AG04449 (cell line): ENCODE measurements around the gene COLGALT1.
"Not testable (repeated sequence)": the region's sequence is repeated elsewhere in the genome, so short reads cannot be mapped to it uniquely, and the experiment has no call there.

Source experiments
- CTCF ChIA-PET: fragments of 350-600 bp; formaldehyde crosslinking; extraction: SDS; loops from one replicate; lab custom pipeline; 2021; ENCODE audit warnings: antibody characterized with exemption; lab: Yijun Ruan, JAX
- POLR2A ChIA-PET: fragments of 400-600, 350-600 bp; formaldehyde crosslinking; extraction: SDS; loops from one replicate; lab custom pipeline; 2020; ENCODE audit warnings: antibody characterized with exemption, inconsistent platforms; lab: Yijun Ruan, JAX
- DNase-seq: peaks from one replicate; pipeline ENCODE4 v3.0.0-alpha.2; 2010; ENCODE audit warnings: low read depth, low spot score
- H3K4me3 ChIP-seq: 2 replicates; pipeline ENCODE4 v1.5.1; 2011; ENCODE audit warnings: low read depth, mild to moderate bottlenecking, control low read depth, low read length
- TF ChIP-seq, protein P1 (sequence below): IDR thresholded peaks from one replicate; pipeline ENCODE4 v1.5.1; 2011; ENCODE audit warnings: mild to moderate bottlenecking, moderate library complexity, low read length, control low read depth, inconsistent platforms; ENCODE audit not compliant: insufficient read depth; ENCODE audit errors: missing control alignments

The COLGALT1 gene

GRCh38 chr19:17555480-17555928, at the start of gene COLGALT1:
Gene COLGALT1, plus strand, starts transcription at chr19:17555649. Its CDS starts 65 bp downstream, at chr19:17555714.
- POLR2A ChIA-PET: no interaction called here
- DNase-seq: peak; percentile 44
- CTCF ChIA-PET: interaction anchor here (4.5 kb wide), 1 partner anchor 18 kb away, joined by 30 read pairs; no protein-coding TSS in a partner anchor
- peak within 1 kb of the TSS; percentile 87 for H3K4me3 ChIP-seq
- TF ChIP-seq, protein P1, sequence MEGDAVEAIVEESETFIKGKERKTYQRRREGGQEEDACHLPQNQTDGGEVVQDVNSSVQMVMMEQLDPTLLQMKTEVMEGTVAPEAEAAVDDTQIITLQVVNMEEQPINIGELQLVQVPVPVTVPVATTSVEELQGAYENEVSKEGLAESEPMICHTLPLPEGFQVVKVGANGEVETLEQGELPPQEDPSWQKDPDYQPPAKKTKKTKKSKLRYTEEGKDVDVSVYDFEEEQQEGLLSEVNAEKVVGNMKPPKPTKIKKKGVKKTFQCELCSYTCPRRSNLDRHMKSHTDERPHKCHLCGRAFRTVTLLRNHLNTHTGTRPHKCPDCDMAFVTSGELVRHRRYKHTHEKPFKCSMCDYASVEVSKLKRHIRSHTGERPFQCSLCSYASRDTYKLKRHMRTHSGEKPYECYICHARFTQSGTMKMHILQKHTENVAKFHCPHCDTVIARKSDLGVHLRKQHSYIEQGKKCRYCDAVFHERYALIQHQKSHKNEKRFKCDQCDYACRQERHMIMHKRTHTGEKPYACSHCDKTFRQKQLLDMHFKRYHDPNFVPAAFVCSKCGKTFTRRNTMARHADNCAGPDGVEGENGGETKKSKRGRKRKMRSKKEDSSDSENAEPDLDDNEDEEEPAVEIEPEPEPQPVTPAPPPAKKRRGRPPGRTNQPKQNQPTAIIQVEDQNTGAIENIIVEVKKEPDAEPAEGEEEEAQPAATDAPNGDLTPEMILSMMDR: no peak

DNA sequence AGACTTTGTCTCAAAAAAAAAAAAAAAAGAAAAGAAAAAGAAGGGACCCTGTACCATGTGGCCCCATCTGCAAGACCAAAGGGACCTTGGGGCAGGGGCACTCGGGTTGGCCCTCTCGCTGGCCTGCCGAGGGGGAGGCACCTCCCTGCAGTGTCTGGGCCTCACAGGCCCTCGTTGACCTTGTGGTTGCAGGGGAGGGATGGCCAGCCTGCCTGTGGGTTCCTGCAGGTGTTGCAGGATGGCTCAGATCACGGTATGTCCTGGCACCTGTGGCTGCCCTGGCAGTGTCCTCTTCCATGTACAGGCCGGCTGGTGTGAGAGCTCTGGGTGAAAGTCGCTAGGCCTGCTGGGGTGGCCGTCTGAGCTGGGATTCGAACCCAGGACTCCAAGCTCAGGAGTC, 48.7 kb upstream of the COLGALT1 start:
- DNase-seq: no peak
- TF ChIP-seq, protein P1: no peak
- CTCF ChIA-PET: interaction anchor here (0.9 to 3.3 kb wide), 2 partner anchors 11 to 270 kb away, joined by 3 to 28 read pairs; no protein-coding TSS in a partner anchor
- no peak overlapping the region for H3K4me3 ChIP-seq
- POLR2A ChIA-PET: no interaction called here

- not testable (repeated sequence) for H3K4me3 ChIP-seq, DNase-seq
- CTCF ChIA-PET: interaction anchor here (1.3 to 1.9 kb wide), 2 partner anchors 12 to 43 kb away, joined by 3 to 13 read pairs; no protein-coding TSS in a partner anchor
- POLR2A ChIA-PET: interaction anchor here (0.7 kb wide), 1 partner anchor 33 kb away, joined by 4 read pairs; no protein-coding TSS in a partner anchor
Observed at GRCh38 chr19:17508558-17508933, 46.9 kb upstream of the COLGALT1 start.

- POLR2A ChIA-PET: interaction anchor here (0.6 to 2.6 kb wide), 2 partner anchors 13 to 628 kb away, joined by 3 to 7 read pairs; no protein-coding TSS in a partner anchor
- TF ChIP-seq, protein P1: no peak
- CTCF ChIA-PET: interaction anchor here (0.6 to 2.2 kb wide), 6 partner anchors 9 to 256 kb away, joined by 3 to 17 read pairs (median 4); no protein-coding TSS in a partner anchor
- DNase-seq: no peak
- peak overlapping the region; percentile 85 for H3K4me3 ChIP-seq
Observed at GRCh38 chr19:17510220-17510993, 45.0 kb upstream of the COLGALT1 start.

GRCh38 chr19:17511724-17512573, 43.5 kb upstream of the COLGALT1 start:
- TF ChIP-seq, protein P1: no peak
- POLR2A ChIA-PET: interaction anchor here (0.7 to 2.6 kb wide), 4 partner anchors 10 to 41 kb away, joined by 3 to 7 read pairs (median 4); no protein-coding TSS in a partner anchor
- CTCF ChIA-PET: interaction anchor here (0.6 to 2.2 kb wide), 8 partner anchors 13 to 345 kb away, joined by 3 to 17 read pairs (median 4); no protein-coding TSS in a partner anchor
- no peak for DNase-seq
- peak overlapping the region; percentile 85 for H3K4me3 ChIP-seq

- TF ChIP-seq, protein P1: no peak
- ChIA-PET POLR2A (interaction anchor here (2.6 kb wide), 1 partner anchor 11 kb away, joined by 7 read pairs; no protein-coding TSS in a partner anchor), CTCF (interaction anchor here (1.2 kb wide), 1 partner anchor 24 kb away, joined by 4 read pairs; no protein-coding TSS in a partner anchor)
- DNase-seq: no peak
- H3K4me3 ChIP-seq: peak overlapping the region; percentile 85
Observed at GRCh38 chr19:17512574-17512939, 42.9 kb upstream of the COLGALT1 start.
